H1 (cell line): Measurements from ENCODE around the gene NFXL1. TPM values are rescaled to one million over a fixed set of nuclear protein-coding genes. Genes with fewer than 3 reads are reported as not detected.

Source experiments
- FOSL1 ChIP-seq: IDR thresholded peaks from 2 replicates; pipeline ENCODE4 v1.6.1; 2011; ENCODE audit warnings: mild to moderate bottlenecking, low read depth, low read length, moderate library complexity; ENCODE audit not compliant: insufficient read depth
- POU5F1 ChIP-seq: IDR thresholded peaks from 2 replicates; pipeline ENCODE4 v1.6.1; 2011; ENCODE audit warnings: low read depth, mild to moderate bottlenecking, low read length, moderate library complexity
- SIN3A ChIP-seq, 2 experiments: IDR thresholded peaks in 1 of 2; conservative IDR thresholded peaks in 1 of 2; 2 replicates each; pipeline ENCODE4 v1.6.1; 2011 to 2012; ENCODE audit warnings: low read length in 2 of 2, improper control_type of control experiment in 1 of 2, low read depth in 1 of 2, mild to moderate bottlenecking in 1 of 2
- SP2 ChIP-seq: IDR thresholded peaks from 2 replicates; pipeline ENCODE4 v1.6.1; 2012; ENCODE audit warnings: mild to moderate bottlenecking, low read length, inconsistent platforms
- polyA plus RNA-seq, 7 experiments: library from polyadenylated mRNA; depleted of rRNA in 3 of 7; stranded (reverse) in 5 of 7; unstranded in 2 of 7; fragments of >200 nt in 5 of 7; fragments of 200-250 nt in 2 of 7; gene quantifications; 1 replicate in 5 of 7; 2 replicates in 1 of 7; 4 replicates in 1 of 7; pipeline versions ENCODE4 v1.2.1 to v1.2.3, GENCODE V29; 2011 to 2013; ENCODE audit warnings: missing spikeins in 2 of 7, mixed read lengths in 2 of 7
- total RNA-seq: library from RNA; stranded (reverse); fragmentation: NEBNext Ultra II Directional; extraction: Animal tissue kit (Norgen Biotek cat#: 25700); gene quantifications from 2 replicates; pipeline ENCODE4 v1.2.1, GENCODE V29; 2021
- TF ChIP-seq, protein P1 (sequence below): IDR thresholded peaks from 2 replicates; pipeline ENCODE4 v1.6.1; 2011; ENCODE audit warnings: low read length, improper control_type of control experiment

The NFXL1 gene
- total and polyA plus RNA-seq, 2 of the 8 experiments (the other 6 are each of a cell fraction or from before 2014, with no cell fraction given) = 10.0 to 29.5 TPM

DNA sequence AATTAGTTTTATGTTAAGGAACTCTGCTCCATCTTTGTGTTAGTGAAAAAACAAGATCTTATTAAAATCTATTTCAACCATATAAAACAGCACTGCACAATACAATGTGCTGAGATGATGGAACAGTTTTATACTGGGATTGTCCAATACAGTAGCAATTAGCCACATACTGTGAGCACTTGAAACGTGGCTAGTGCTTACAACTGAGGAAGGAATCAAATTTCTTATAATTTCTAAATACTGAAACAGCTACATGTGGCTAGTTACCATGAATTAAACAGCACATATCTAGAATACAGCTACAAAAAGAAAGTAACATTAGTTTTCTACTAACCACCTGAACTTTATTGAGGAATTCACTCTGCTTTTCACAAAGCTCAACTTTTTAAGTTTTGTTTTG, 14.7 kb downstream of the NFXL1 start (continued):
- TF ChIP-seq POU5F1 = no peak
- no peak for TF ChIP-seq SIN3A (conservative IDR thresholded peaks at IDR 0.05 in 1 of 2, IDR thresholded peaks at IDR 0.05 in 1 of 2; ENCODE audit: low read depth in 1 of 2, low read length in 2 of 2)
- TF ChIP-seq FOSL1 = no peak
- TF ChIP-seq, protein P1, sequence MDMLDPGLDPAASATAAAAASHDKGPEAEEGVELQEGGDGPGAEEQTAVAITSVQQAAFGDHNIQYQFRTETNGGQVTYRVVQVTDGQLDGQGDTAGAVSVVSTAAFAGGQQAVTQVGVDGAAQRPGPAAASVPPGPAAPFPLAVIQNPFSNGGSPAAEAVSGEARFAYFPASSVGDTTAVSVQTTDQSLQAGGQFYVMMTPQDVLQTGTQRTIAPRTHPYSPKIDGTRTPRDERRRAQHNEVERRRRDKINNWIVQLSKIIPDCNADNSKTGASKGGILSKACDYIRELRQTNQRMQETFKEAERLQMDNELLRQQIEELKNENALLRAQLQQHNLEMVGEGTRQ = no peak
- TF ChIP-seq SP2 = no peak
